Measurements from ENCODE around the gene FAM24A.
"Not testable (repeated sequence)": the region's sequence is repeated elsewhere in the genome, so short reads cannot be mapped to it uniquely, and the experiment has no call there.

The FAM24A gene, protein sequence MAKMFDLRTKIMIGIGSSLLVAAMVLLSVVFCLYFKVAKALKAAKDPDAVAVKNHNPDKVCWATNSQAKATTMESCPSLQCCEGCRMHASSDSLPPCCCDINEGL

DNA sequence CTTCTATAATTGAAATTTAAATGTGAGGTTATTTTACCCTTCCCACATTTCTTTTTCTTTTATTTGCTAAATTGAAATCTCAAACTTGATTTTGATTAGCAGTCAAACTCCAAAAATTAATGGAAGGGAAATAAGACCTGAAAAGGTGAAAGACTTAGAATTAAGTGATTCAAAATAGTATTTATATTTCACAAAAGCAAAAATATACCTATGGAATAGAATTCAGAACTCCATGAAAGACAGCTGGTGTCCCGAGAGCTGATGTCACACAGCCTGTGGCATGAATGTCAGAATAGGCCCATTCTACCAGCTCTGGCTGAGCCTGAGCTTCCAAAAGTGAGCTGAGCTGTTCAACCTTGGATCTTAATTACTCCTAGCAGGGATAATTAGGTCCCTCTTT lies at the start of gene FAM24A:
Gene FAM24A (plus strand): TSS at position 301 of the 400 bp plus-strand sequence. CDS start 1,025 bp downstream, outside the sequence.
- DNase-seq (ENCODE audit: low spot score), result no peak

DNA sequence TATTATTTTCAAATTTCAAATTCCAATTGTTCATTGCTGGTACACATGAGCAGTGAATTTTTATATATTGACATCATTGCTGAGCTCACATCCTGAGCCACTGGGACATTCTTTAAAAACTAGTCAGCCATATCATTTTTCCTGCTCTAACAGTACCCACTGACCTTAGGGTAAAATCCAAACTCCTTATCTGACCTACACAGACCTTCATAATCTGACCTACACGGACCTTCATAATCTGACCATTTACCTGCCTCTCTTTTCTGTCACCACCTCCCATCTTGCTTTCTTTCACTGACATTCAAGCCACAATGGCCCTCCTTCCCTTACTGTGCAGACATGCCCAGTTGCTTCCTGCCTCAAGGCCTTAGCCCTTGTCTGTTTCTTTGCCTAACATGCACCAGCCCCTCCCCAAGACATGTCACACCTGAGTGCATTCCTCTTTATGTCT lies 48.7 kb upstream of the FAM24A start:
- DNase-seq (ENCODE audit: low spot score), result no peak

DNA sequence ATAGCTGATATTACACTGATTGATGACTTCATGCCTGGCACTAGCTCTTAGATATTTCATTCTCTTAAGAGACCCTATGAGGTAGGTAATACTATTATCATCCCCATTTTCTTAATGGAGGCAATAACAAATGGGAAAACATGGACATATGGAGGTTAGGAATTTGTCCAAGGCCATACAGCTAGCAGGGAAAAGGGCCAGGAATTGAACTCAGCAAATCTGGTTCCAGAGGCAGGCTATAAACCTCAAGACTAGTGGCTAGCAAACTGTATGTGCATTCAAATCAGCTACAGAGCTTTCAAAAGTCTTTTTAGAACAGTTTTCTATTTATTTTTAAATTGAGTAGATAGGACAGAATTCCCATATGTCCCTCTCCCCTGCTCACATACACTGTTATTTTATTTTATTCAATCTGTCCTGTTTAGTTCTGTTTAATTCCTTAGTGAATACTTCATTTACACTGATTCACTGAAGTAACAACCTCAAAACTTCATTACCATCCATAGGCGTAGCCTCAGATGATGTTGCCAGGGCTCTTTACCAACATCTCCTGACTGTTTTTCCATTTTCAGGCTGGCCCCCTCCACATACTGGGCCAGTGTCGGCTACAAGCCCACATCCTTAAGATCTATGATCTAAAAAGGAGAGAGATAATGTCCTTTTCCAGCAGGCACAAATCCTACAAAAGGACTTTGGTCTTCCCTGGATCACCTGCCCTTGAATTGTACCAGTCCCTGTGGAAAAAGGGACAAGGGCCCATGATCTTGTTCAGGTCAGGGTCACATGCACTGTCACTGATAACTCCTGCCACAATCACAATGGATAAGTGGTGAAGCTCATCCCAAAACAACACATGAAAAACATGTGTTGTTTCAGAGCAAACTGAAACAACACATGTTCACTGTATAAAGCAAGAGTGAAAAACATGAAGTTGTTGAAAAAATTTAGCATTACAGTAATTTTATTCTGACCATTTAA lies 46.9 kb upstream of the FAM24A start:
- DNase-seq (ENCODE audit: low spot score), result no peak

DNA sequence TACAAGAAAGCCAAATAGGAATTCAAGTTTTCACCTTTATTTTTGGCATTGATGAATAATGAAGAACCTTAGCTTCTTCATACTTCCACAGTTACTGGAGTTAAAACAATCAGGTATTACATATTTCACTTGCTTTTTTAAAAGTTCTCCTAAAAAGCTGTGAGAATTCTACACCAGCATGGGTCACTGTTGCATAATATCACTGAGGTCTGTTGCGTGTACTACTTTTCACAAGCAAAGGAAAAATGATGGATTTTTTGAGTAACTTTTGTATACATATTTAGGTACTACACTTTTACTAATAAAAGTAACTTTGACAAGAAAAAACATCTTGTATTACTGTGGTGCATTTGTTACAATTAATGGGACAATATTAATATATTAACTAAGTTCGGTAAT lies 46.2 kb upstream of the FAM24A start:
- DNase-seq (ENCODE audit: low spot score), result no peak

DNA sequence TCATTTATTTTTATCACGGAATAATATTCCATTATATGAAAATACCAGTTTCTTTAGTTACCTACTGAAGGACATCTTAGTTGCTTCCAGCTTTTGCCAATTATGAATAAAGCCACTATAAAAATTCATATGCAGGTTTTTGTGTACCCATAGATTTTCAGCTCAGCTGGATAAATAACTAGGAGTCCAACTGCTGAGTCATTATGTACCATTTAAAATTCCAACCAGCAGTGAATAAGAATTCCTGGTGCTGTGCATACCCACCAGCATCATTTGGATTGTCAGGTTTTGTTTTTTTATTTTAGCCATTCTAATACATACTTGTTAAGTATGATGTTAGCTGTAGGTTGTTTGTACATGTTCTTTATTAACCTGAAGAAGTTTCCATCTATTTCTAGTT lies 45.5 kb upstream of the FAM24A start:
- no peak for DNase-seq (ENCODE audit: low spot score)

DNA sequence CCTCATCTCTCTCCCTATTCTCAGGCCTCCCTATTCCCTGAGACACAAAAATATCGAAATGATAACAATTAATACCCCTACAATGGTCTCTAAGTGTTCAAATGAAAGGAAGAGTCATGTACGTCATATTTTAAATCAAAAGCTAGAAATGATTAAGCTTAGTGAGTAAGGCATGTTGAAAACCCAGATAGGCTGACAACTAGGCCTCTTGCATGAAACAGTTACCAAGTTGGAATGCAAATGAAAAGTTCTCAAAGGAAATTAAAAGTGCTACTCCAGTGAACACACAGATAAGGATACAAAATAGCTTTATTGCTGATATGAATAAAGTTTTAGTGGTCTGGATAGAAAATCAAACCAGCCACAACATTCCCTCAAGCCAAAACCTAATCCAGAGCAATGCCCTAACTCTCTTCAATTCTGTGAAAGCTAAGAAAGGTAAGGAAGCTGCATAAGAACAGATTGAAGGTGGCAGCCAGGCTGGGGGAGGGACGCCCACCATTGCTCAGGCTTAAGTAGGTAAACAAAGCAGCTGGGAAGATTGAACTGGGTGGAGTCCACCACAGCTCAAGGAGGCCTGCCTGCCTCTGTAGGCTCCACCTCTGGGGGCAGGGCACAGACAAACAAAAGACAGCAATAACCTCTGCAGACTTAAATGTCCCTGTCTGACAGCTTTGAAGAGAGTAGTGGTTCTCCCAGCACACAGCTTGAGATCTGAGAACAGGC lies 43.5 kb upstream of the FAM24A start:
- not testable (repeated sequence) for DNase-seq (ENCODE audit: low spot score)

DNA sequence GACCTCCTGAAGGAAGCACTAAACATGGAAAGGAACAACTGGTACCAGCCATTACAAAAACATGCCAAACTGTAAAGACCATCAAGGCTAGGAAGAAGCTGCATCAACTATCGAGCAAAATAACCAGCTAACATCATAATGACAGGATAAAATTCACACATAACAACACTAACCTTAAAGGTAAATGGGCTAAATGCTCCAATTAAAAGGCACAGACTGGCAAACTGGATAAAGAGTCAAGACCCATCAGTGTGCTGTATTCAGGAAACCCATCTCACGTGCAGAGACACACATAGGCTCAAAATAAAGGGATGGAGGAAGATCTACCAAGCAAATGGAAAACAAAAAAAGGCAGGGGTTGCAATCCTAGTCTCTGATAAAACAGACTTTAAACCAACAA lies 41.6 kb upstream of the FAM24A start:
- DNase-seq (ENCODE audit: low spot score), result not testable (repeated sequence)

DNA sequence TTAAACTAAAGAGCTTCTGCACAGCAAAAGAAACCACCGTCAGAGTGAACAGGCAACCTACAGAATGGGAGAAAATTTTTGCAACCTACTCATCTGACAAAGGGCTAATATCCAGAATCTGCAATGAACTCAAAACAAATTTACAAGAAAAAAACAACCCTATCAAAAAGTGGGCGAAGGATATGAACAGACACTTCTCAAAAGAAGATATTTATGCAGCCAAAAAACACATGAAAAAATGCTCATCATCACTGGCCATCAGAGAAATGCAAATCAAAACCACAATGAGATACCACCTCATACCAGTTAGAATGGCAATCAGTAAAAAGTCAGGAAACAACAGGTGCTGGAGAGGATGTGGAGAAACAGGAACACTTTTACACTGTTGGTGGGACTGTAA lies 38.5 kb upstream of the FAM24A start:
- not testable (repeated sequence) for DNase-seq (ENCODE audit: low spot score)

DNA sequence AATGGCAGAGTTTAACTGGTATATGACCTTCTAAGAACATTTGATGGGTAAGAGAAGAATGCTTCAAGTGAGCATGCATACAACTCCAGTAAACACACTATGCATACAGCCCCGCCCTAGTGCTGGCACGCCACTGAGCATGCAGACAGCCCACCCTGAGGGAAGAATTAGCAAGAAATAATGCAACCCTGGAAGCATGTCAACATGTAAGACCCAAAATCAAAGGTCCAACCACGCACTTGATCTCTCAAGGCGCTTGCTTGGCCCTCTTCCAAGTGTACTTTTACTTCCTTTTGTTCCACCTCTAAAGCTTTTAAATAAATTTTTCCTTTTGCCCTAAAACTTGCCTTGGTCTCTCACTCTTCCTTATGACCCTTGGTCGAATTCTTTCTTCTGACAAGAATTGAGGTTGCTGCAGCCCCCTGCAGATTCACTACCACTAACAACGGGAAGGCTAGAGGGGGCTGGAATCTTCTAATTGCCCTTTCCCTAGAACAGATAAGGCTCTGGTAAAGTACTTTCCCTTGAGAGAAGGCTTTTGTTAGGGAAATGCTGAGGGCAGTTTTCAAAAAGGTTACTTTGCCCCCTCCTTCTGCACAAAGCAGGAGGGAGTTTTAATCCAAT lies 34.5 kb upstream of the FAM24A start:
- no peak for DNase-seq (ENCODE audit: low spot score)

DNA sequence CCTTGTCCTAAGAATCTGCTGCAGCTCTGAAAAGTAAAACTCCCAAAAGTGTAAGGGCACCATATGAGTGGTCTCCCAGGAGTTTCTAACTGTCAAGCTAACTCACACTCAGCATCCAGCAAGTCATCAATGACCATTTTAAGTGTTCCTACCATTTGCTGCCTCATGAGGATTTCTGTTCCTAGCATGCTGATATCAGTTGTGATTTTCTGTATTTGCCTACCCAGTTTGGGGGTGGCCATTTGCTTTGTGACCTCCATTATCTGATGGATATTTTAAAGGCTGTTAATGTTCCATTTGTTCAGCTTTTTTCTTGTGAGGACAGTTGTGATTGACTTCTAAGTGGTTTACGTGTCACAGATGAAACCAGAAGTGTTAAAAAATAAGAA lies 33.9 kb upstream of the FAM24A start:
- no peak for DNase-seq (ENCODE audit: low spot score)

DNA sequence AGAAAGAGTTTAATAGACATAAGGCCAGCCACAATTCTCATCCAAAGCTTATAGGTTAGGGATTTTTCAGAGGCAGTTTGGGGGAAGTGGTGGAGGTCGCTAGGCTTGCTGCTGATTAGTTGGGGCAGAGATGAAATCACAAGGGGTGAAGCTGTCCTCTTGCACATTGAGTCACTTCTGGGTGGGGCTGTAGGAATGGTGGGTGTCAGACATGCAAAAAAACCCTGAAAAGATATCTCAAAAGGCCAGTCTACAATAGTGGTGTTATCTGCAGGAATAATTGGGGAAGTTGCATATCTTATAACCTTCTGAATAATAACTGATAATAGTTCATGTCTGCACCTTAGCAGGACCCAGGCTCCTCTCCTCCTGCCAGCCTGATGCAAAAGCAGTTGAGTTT lies 33.1 kb upstream of the FAM24A start:
- no peak for DNase-seq (ENCODE audit: low spot score)

DNA sequence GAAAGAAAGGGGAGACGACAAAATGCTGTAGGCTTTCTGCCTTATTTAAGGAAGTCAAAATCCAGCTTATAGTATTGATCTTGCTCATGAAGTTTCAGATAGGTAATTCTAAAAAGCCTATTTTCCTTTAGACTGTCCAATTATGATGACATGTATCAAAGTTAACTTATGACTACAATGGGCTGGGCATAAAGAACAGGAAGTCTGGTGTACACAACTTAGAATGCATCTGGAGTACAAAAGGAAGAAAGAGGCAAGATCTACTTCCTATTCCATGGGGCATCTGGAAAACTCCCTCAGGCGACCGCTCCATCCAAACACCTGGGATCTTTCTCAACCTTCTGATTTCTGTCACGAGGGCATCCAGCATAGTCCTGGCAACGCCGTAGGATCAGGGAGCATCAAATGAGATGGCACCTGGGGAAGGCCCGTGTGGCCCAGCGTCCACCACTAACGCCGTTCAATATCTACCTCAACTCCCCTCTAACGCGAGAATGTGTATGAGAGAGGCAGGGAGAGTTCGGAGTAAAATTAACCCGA lies 31.5 kb upstream of the FAM24A start:
- no peak for DNase-seq (ENCODE audit: low spot score)

DNA sequence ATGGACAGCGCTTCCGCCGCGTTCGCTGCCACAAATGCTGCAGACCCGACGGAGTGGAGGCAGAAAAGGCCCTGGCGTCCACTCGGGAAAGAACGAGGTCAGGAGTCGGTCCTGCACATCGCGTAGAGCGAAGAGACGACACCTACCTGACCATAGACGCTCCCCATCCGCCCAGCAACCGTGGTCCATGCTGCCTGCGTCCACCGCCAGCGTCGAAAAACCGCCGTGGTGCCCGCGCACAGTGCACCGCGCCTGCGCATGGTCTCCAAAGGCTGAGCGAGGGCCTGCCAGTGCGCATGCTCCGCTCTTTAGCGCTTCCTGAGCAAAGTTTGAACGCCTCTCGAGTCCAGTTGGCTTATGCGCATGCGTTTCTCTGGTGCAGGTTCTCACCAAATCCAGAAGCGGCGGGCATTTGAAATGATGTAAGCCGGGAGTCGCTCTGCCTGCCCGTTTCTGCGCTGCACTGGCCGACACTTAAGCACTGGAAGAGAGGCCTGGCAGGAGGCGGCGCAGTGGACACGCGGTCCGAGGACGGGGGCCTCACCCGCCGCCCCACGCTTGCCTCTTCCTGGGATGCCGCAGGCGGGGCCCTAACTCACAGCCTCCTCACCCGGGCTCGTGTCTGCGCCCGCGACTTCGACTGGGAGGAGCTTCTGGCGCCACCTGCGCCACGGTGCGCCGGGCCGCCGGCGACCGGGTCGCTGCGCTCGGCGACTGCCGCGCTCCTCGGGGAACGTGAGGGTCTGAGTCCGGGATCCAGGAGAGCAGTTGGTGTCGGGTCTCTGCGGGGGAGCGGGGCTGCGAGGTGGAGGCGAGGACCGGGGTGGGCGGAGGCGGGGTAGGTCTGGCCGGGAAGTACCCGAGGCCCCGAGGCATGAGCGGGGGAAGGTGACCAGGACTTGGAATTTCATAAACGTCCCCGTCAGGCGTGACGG lies 30.8 kb upstream of the FAM24A start, which contains the start of gene FAM24B:
Gene FAM24B (minus strand): TSS at position 243 of the 935 bp plus-strand sequence. CDS start 29,066 bp downstream, outside the sequence.
- DNase-seq (ENCODE audit: low spot score), result peak; percentile 58

DNA sequence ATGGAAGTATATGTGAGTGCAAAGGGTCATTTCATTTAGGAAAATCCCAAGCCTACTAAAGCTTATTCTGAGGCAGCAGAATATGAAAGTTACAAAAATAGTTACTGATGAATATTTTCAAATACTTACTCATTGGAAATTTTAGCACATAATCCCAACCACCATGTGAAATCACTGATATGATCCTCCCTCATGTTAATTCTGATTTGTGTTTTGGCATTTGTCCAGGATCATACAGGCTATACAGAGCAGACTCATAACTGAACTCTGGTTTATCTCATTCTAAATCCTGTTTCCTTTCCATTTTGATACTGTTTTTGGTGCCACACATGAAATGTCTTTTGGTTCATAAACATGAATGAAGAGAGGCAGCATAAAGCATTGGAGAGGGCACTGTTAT lies 27.6 kb upstream of the FAM24A start:
- DNase-seq (ENCODE audit: low spot score), result no peak

DNA sequence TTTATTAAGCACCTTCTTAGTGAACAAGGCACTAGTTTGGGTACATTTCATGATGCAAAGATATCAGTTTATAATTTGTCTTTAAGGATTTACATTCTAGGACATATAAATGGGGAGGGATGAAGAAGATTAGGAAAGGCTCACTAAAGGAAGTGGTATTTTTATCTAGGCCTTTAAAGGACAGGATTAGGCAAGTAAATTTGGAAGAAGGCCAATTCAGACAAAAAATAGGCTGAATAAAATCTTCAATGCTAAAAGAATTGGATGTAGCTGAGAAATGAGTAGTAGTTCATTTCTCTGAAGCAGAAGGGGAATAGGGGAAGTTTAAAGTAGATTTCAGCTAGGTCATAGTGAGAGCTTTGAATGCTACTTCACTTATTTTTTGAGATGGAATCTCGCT lies 26.2 kb upstream of the FAM24A start:
- DNase-seq (ENCODE audit: low spot score), result no peak

DNA sequence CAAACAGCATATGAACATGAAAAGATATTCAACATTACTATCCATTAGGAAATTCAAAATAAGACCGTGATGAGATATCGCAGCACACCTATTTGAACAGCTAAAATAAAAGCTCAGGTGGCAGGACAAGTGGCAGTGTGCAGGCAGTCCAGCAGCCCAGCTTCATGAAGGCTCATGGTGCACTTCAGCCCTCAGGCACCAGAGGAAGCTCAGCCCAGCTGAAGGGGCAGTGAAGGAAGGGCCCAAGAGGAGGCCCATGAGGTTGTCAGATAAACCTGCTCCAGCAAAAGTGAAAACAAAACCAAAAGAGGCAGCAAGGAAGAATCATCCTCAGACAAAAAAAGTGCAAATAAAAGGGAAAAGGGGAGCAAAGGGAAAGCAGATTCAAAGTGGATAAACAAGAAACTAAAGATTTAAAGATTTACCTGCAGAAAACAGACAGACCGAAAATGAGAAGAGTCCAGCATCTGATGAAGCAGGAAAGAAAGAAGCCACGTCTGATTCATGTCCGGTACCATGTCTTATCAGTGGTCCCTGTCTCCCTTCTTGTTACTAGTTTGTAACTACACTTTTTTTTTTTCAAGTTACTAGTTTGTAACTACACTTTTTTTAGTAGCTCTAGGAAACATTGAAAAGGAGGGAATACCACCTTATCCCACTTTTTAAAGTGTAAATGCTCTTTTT lies 16.0 kb upstream of the FAM24A start:
- DNase-seq (ENCODE audit: low spot score), result no peak

DNA sequence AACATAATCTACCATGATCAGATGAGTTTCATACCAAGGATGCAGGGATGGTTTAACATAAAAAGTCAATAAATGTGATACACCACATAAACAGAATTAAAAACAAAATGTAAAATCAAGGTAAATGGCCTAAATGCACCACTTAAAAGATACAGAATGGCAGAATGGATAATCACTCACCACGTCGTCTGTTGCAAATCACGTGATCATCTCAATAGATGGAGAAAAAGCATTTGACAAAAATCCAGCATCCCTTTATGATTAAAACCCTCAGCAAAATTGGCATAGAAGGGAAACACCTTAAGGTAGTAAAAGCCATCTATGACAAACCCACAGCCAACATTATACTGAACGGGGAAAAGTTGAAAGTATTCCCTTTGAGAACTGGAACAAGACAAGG lies 6.5 kb upstream of the FAM24A start:
- DNase-seq (ENCODE audit: low spot score), result not testable (repeated sequence)

DNA sequence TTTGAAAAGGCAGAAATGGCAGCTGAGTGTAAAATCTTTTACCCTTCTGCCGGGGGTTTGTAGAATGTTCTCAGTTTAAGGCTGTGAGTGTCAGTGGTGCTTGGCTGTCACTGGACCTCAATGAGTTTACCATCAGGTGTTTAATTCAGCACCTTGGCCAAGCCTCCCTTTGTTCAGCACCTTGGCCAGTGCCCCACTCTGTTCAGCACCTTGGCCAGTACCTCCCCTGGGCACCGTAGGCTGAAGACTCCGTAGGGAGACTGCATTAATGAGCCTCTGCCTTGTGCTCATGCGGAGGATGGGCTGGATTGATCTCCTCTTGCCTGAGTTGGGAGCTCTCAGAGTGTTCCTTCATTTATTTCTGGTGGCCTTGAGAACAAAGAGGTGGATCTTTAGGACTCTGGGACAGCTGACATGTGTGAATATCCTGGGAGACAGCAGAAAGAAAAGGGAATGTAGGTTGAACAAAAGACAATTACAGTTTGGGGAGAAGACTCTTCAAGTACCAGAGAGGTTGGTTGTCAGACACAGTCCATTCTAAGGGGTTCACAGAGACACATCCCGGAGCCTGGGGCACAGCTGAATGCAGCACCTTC lies 1.6 kb downstream of the FAM24A start:
- peak; percentile 86 for DNase-seq (ENCODE audit: low spot score)

DNA sequence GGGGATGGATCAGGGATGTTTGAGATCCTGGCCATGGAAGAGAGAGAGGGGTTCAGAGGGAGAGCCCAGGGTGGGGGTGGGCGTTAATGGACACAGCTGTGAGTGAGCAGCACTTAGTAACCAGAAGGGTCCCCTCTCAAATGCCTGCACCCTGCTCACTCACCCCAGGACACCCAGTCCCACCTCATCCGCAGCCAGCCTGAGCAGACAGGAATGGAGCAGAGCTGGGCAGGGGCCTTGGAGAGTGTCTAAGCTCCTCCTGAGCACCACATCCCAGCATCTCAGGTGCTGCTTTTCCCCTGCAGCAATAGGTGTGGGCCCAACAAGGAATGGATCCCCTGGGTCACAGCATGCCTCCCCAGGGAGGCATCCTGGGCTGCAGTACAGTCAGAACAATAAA lies 5.3 kb downstream of the FAM24A start:
- DNase-seq (ENCODE audit: low spot score), result no peak

DNA sequence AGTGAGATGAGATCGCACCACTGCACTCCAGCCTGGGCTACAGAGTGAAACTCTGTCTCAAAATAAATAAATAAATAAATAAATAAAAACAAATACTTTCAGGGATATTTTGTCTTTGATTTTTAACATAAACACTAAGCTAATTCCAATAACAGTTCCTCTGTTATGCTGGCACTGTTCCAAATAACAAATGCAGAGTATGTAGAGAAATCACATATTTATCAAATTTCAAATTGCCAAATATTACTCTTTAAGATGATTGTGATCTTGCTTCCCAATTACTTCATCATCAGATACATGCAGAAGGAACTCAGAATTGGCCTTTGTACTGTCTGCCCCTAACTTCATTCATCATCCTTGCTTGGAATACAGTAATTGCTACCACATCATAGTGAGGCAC lies 19.7 kb downstream of the FAM24A start:
- DNase-seq (ENCODE audit: low spot score), result no peak

Data from ecto neural progenitor cell (in vitro differentiated cells).